DMS153 (cell line): Measurements from ENCODE around the gene CEMIP.

ENCODE experiments used
- DNase-seq: peaks from one replicate; lab custom pipeline; 2025; lab: John Stamatoyannopoulos, UW

The CEMIP gene

DNA sequence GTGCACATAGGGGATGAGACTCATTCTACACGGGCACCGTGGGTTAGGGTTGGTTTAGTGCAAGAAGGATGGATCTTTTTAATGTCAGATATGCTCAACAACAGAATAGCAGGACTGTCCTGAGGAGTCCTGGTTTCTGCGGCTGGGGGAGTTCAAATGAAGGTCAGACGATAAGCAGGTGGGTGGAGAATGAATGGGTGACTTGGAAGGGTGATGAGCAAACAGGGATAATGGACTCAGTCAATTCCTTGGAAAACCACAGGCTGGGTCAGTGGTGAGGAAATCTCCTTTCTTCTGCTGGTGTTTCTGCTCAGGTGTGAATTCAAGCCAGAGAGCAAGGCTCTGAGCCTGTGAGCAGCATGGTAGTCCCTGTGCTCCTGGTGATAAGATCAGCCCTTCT, 150.5 kb downstream of the CEMIP start:
- DNase-seq, result no peak

DNA sequence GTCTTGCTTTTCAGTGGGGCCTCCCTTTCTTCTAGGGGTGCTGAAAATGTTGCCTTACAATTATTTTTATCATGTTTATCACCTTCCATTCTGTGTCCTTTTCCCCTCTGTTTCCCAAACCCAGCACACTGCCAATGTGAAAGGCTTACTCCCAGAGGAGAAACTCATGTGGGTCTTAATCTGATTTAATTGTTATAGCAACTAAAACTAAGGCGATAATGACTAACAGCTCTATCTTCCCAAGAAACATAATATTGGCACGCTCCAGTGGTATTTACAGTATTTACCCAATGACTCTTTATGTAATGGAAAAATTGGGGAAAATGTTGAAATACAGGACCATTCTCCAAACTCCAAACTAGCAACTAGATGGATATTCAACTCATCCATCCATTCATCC, 152.0 kb downstream of the CEMIP start:
- no peak for DNase-seq

DNA sequence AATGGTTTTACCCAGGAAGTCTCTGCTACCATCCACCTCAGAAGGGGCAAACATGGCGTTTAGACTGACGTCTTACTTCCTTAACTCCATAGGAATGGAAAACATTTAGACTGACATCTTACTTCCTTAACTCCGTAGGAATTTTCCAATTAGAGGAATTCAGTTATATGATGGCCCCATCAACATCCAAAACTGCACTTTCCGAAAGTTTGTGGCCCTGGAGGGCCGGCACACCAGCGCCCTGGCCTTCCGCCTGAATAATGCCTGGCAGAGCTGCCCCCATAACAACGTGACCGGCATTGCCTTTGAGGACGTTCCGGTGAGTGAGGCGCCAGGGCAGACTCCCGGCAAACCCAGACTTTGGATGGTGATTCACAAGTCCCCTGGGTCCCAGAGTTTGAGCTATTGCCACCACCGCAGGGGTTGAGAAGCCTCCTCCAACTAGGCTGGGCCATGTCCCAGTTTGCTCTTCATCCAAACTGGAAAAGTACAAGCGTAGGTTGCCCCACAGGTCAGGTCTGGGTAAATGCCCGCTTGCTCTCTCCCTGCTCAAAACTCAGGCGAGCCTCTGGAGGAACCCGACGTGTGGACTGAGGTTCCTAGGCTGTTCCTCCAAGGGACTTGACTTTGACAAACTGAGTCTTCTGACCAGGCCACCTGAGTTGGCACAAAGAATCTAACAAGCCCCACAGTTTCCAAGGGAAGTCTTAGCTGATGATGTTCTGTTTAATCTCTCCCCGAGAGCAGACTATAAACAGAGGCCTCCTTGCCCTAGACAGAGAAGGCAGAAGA, 152.7 kb downstream of the CEMIP start:
- DNase-seq, result no peak

DNA sequence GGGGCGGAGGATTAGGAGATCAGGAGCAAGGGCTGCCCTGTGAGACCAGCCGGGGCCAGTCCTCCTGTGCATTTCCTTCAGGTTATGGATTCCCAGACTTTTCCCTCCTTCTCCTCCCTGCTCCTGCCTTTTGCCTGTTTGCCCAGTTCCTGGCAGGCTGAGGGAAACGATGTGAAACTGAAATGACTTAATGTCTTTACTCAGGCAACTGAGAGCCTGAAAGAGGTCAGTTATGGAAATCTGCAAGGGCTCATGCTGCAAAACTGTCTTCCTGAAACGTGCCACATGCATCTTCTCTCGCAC, 153.3 kb downstream of the CEMIP start:
- DNase-seq, result no peak

DNA sequence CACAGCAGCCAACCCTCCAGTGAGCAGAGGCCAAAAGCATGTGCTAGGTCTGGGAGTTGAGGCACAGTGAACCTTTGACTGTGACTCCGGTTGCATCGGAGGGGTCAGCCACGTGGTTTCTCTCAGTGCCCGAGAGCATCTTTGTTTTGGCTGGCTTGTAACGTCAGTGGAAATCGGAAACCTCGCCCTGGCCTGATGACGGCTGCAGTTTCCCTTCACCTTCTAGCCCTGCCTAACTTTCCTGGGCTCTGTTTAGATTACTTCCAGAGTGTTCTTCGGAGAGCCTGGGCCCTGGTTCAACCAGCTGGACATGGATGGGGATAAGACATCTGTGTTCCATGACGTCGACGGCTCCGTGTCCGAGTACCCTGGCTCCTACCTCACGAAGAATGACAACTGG, 153.8 kb downstream of the CEMIP start:
- no peak for DNase-seq

DNA sequence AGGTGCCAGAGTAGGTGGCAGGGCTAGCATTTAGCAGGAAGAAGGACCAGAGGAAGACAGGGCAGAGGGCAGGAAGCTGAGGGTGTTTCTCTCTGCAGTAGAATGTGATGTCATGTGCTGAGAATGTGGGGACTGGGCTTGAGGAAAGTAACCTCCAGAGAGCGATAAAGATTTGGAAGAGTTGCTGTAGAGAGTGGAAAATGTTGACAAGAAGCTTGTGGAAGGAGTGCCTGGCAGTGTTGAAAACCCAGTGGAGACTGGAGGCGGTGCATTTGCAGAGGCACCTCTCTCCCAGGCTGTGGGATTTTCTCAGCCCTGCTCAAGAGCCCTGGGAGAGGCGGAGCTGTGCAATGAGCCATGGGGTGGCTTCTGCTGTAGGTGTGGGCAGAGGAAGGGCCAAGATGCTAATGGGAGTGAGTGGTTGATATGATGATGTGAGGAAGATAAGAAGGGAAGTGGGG, 155.6 kb downstream of the CEMIP start:
- DNase-seq, result no peak

DNA sequence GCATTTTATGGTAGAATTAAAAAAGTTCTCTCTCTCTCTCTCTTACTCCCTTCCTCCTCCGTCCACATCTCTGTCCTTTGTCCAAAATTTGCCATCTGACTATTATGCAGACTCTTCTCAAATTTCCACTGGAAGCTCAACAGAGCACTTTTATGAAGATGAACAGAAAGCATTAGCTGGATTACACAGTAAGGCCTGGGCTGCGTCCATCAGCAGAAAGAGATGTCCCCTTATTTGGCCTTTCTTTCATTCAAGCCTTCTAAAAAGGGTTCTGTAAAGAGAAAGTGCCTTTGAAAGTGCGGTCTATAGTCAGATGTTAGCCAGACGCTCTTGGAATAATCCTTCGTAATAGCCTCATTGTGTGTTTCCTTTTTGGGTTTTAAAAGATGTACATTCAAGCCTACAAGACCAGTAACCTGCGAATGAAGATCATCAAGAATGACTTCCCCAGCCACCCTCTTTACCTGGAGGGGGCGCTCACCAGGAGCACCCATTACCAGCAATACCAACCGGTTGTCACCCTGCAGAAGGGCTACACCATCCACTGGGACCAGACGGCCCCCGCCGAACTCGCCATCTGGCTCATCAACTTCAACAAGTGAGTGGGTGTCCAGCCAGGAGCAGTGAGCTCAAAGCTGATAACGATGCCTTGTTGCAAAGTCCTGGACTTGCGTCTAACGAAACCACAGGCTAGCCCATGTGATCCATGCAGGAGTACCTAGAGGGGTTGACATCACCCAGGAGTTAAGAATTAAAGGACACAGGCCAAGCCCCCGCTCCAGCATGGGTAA, 157.3 kb downstream of the CEMIP start:
- no peak for DNase-seq

DNA sequence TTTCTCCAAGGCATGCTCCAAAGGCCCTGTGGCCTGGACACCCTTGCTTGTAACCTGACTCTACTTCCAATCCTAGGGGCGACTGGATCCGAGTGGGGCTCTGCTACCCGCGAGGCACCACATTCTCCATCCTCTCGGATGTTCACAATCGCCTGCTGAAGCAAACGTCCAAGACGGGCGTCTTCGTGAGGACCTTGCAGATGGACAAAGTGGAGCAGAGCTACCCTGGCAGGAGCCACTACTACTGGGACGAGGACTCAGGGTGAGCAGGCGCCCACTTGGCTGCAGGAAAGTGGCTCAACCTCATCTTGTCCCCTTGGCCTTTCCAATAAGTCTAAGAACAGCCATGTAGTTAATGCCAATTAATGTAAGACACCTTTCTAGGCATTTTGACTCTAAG, 158.5 kb downstream of the CEMIP start:
- DNase-seq, result no peak

DNA sequence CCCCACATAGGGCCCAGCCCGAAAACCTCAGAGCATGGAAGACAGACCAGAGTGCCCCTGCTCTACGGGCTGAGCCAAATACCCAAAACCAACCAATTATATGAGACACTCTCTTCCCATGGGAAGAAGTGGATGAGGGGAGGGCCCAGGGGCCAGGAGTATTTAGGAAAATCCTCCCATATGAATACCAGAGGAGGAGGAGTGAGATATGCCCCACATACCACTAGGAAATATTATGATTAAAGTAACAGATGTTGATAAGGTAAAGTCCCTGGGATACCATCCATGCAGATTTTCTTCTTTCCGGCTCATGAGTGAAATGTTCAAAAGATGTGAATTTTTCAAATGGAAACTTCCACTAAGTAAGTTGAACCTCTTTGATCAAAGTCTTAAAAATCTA, 160.0 kb downstream of the CEMIP start:
- no peak for DNase-seq

DNA sequence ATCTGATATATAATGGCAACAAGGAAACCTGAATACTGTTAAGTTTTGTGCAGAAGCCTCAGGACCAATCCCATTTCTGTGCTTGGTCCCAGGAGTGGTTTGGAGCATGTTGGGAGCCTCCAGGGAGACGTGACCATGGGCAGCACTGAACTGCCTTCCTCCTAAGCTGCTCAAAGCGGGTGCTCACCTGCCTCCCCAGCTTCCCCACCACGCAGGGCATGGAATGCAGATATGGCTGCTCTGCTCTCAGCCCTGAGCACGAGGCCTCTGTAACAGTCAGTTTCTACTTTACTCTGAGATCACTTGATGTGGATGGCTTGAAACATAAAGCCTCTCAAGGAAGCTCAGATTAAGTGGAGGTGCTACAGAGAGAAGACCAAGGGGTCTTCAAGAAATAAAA, 161.2 kb downstream of the CEMIP start:
- DNase-seq, result no peak

DNA sequence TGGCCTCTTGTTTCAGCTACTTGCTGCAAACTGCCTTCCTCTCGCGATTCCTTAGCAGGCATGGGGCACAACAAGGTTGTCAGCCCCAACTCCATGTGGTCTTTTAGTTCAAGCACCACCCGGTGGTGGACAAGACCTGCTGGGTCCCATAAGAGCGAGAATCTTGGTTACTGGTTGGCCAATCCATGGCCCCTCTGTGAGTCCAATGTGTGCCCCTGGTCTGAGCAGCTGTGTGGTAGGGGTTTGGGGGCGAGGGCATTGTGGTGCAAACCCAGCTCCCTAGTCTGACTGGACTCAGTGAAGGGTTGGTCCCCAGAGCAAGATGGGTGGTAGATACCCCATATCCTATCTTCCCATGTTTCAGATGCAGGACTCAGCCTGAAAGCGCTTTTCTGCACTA, 161.7 kb downstream of the CEMIP start:
- DNase-seq, result no peak

DNA sequence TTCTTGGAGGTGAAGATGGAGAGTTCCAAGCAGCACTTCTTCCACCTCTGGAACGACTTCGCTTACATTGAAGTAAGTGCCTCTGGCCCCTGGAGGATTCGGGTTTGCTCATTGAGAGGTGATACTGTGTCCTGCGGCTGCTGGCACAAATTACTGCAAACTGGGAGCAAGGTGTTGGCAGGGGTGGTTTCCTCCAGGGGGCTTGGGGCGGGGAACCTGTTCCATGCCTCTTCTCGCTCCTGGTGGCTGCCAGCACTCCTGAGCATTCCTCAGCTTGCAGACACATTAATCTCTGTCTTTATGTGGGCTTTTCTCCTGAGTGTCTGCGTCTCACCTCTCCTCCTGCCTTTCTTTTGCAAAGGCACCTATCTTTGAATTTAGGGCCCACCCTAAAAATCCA, 163.1 kb downstream of the CEMIP start:
- no peak for DNase-seq

DNA sequence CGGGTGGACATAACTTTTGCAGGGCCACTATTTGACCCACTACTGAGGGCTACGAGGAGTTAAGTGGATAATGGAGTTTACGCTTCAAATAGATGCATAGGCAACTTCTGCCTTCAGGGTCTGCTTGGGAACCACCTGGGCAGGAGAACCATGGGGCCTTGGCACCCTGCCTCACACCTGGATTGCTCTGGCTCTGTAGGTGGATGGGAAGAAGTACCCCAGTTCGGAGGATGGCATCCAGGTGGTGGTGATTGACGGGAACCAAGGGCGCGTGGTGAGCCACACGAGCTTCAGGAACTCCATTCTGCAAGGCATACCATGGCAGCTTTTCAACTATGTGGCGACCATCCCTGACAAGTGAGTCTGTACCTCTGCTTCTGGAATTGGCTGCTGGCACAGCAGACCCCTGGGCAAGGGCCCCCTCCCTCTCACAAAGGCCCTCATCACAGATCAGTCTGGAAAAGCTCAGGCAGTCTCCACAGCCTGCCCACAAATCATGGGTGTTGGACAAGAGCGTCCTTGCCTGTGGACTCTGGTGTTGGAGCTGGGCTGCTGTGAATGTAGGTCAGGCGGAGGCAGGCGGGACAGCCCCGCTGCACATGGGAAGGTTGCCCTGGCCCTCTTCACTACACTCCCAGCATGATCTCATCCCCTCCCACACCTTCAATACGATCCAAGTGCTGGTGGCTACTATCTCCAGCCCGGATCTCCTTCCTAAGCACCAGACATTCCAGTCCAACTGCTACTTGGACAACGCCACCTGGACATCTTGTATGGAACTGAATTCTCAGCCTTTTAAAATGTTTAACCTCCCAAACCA, 163.8 kb downstream of the CEMIP start:
- no peak for DNase-seq

DNA sequence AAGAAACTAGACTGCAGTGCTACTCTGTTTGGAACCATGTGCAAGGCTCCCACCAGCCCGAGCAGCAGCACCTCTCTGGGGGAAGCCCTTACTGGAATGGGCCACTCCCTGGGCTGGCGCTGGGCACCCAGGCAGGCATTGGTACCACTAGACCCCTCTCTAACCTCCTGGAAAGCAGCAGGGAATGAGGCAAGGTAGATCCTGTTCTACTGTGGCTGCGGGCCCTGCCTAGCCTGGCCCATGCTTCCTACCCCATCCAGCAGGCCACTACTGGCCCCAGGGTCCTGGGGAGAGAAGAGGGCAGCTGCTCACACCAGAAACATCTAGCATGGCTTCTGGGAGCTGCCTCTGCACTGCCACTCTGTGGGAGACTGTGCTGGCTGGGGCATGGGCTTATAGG, 165.6 kb downstream of the CEMIP start:
- no peak for DNase-seq

DNA sequence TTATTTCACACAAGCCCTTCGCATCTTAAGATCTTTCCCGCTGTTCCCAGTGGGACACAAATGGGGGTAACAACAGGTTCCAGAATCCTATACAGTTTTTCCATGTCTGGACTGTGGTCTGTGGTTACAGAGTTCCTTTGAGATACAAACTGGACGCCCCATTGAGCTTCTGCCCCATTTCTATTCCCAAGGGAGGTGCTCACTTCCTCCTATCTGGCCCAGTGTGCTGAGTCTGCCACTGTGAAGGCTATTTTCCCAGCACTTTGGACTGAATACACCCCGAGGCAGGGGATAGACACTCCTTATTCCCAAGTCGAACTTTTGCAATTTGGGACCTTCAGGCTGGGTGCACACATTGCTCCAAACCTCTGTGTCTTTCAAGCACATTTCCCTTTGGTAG, 166.4 kb downstream of the CEMIP start:
- DNase-seq, result no peak

DNA sequence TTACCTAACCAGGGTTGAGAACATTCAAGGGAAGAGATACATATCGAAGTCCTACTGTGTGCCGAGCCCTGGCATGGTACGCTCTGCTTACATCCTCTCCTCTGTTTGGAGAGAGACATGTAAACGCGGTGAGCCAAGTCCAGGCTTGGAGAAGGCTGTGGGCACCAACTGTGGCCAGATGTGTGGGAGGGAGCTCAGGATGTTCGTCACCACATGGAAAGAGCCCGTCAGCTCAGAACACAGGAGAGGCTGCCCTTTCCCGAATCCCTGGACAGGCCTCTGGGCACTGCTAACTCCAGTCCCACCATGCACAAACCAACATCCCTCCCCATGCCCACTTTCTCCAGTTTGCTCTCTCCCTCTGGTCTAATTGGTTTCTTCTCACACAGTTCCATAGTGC, 167.4 kb downstream of the CEMIP start:
- DNase-seq, result no peak

DNA sequence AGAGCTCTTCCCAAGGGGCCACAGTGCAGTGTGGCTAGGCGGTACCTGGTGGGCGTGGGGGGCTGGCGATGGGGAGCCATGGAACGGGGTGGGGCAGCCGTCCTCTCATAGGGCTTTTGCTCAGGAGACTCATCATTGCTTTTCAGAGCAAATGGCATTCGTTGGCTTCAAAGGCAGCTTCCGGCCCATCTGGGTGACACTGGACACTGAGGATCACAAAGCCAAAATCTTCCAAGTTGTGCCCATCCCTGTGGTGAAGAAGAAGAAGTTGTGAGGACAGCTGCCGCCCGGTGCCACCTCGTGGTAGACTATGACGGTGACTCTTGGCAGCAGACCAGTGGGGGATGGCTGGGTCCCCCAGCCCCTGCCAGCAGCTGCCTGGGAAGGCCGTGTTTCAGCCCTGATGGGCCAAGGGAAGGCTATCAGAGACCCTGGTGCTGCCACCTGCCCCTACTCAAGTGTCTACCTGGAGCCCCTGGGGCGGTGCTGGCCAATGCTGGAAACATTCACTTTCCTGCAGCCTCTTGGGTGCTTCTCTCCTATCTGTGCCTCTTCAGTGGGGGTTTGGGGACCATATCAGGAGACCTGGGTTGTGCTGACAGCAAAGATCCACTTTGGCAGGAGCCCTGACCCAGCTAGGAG, 169.6 kb downstream of the CEMIP start:
- DNase-seq, result no peak

DNA sequence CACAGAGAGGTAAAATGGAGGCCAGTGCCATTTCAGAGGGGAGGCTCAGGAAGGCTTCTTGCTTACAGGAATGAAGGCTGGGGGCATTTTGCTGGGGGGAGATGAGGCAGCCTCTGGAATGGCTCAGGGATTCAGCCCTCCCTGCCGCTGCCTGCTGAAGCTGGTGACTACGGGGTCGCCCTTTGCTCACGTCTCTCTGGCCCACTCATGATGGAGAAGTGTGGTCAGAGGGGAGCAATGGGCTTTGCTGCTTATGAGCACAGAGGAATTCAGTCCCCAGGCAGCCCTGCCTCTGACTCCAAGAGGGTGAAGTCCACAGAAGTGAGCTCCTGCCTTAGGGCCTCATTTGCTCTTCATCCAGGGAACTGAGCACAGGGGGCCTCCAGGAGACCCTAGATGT, 170.6 kb downstream of the CEMIP start:
- DNase-seq, result no peak

DNA sequence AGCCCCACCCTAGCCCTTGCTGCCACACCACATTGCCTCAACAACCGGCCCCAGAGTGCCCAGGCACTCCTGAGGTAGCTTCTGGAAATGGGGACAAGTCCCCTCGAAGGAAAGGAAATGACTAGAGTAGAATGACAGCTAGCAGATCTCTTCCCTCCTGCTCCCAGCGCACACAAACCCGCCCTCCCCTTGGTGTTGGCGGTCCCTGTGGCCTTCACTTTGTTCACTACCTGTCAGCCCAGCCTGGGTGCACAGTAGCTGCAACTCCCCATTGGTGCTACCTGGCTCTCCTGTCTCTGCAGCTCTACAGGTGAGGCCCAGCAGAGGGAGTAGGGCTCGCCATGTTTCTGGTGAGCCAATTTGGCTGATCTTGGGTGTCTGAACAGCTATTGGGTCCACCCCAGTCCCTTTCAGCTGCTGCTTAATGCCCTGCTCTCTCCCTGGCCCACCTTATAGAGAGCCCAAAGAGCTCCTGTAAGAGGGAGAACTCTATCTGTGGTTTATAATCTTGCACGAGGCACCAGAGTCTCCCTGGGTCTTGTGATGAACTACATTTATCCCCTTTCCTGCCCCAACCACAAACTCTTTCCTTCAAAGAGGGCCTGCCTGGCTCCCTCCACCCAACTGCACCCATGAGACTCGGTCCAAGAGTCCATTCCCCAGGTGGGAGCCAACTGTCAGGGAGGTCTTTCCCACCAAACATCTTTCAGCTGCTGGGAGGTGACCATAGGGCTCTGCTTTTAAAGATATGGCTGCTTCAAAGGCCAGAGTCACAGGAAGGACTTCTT, 171.3 kb downstream of the CEMIP start:
- no peak for DNase-seq

DNA sequence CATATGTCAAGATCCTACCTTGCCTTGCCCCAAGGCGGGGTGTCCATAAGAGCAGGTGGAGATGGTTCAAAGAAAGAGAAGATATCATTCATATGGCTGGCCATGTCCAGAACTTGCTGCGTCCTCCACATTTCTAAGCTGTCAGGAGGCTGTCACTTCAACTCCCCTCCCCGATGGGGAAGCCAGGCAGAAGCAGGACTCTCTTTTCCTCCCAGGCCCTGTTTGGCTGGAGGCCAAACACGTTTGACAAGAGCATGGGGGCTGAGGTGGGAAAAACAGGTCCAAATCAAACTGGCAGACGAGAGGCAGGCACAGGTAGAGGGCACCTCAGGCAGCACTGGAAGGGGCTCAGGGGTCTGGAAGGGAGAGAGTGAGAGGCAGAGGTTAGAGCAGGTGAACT, 172.8 kb downstream of the CEMIP start:
- DNase-seq, result no peak
